GM12873 (cell line): ENCODE measurements around the gene BMP3.

Experiments used
- CTCF ChIP-seq: IDR thresholded peaks from 2 replicates; pipeline ENCODE4 v1.5.1; 2012; ENCODE audit warnings: low read depth, mild to moderate bottlenecking, moderate library complexity, low read length, control low read depth; ENCODE audit not compliant: insufficient read depth; ENCODE audit errors: missing control alignments

The BMP3 gene

GRCh38 chr4:81093720-81094401, 63.4 kb downstream of the BMP3 start:
- no peak for TF ChIP-seq CTCF

GRCh38 chr4:81095389-81095788, 64.9 kb downstream of the BMP3 start:
- no peak for TF ChIP-seq CTCF

GRCh38 chr4:81096566-81096965, 66.1 kb downstream of the BMP3 start:
- TF ChIP-seq CTCF, result no peak

- no peak for TF ChIP-seq CTCF
Measured at GRCh38 chr4:81102107-81102506, 71.6 kb downstream of the BMP3 start.

- no peak for TF ChIP-seq CTCF
Measured at GRCh38 chr4:81106150-81106549, 75.6 kb downstream of the BMP3 start.
